MM.1S (cell line): ENCODE results near the gene ARF3.

Experiments
- EZH2 ChIP-seq: fragments of 300-600 bp; sonication (generic); optimal IDR thresholded peaks from 2 replicates; pipeline ENCODE3; 2017; ENCODE audit warnings: low read depth, mild to moderate bottlenecking, antibody characterized with exemption, low read length, mixed read lengths
- TF ChIP-seq, protein P1 (sequence below): fragments of 300-600 bp; sonication (generic); IDR thresholded peaks from 2 replicates; pipeline ENCODE4 v1.5.1; 2016; ENCODE audit warnings: antibody characterized with exemption, low read length, mixed read lengths

DNA sequence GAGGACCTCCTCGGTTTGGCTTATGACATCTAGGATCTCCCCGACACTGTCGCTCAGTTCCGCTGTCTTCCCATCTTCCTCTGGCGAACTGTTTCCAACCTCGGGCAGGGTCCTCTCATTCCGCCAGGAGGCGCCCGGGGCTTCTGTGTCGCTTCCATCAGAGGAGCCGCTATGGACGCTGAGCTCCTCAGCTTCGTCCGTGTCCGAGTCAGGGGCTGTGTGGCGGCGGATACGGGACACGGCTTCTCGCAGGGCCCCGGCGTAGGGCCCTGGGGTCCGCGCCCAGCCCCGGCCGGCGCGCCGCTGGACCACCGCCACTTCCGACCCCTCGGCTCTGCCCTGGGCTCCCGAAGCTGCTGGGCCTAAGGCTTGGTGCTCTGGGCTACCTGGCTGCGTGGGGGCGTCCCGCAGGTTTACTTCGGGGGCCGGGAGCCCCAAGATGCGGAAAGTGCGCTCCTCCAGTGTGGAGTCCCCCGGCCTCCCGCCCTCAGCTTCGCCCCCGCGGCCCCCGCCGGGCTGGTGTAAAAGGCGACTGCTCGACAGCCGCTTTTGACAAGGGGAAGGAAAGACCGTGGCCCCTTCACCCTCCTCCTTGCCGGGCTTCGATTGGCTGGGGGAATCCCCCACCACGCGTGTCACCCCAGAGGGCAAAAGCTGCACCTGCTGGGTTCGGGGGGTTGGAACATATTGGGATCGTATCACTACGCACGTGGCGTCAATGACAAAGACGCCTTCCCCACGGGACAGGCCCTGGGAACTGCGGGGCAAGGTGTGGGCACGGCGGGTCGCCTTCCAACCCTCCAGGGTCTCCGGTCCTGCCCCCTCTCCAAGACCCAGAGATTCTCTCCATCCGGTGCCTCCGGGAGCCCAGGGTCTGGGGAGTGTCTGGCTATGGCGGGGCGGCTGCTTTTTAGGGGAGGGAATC is 39.8 kb upstream of the ARF3 start:
- TF ChIP-seq EZH2, result no peak
- TF ChIP-seq, protein P1, sequence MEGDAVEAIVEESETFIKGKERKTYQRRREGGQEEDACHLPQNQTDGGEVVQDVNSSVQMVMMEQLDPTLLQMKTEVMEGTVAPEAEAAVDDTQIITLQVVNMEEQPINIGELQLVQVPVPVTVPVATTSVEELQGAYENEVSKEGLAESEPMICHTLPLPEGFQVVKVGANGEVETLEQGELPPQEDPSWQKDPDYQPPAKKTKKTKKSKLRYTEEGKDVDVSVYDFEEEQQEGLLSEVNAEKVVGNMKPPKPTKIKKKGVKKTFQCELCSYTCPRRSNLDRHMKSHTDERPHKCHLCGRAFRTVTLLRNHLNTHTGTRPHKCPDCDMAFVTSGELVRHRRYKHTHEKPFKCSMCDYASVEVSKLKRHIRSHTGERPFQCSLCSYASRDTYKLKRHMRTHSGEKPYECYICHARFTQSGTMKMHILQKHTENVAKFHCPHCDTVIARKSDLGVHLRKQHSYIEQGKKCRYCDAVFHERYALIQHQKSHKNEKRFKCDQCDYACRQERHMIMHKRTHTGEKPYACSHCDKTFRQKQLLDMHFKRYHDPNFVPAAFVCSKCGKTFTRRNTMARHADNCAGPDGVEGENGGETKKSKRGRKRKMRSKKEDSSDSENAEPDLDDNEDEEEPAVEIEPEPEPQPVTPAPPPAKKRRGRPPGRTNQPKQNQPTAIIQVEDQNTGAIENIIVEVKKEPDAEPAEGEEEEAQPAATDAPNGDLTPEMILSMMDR, result peak; percentile 62
